K562 (cell line): Measurements from ENCODE around the gene AMFR. TPM values are rescaled to one million over a fixed set of nuclear protein-coding genes. Genes with fewer than 3 reads are reported as not detected.

ENCODE experiments used
- ATF1 ChIP-seq, 2 experiments: fragments of 450-650 bp in 1 of 2; IDR thresholded peaks; 2 replicates each; pipeline ENCODE4 v1.6.1; 2016; ENCODE audit warnings: missing compliant biosample characterization in 1 of 2, missing genetic modification characterization in 1 of 2
- ATF7 ChIP-seq: fragments of 450-650 bp; IDR thresholded peaks from 2 replicates; pipeline ENCODE4 v1.7.1; 2014; ENCODE audit warnings: mild to moderate bottlenecking, moderate library complexity
- BRD9 ChIP-seq: fragments of 450-650 bp; IDR thresholded peaks from 2 replicates; pipeline ENCODE4 v1.6.1; 2018; ENCODE audit warnings: low read depth; ENCODE audit not compliant: partially characterized antibody
- ESRRA ChIP-seq: fragments of 450-650 bp; IDR thresholded peaks from 2 replicates; pipeline ENCODE4 v1.6.1; 2014; ENCODE audit warnings: low read depth, mild to moderate bottlenecking, moderate library complexity, borderline replicate concordance
- JUND ChIP-seq, 2 experiments: IDR thresholded peaks; 2 replicates in 1 of 2; 3 replicates in 1 of 2; pipeline ENCODE4 v1.6.1; 2011; ENCODE audit warnings: borderline replicate concordance in 2 of 2, low read depth in 2 of 2, low read length in 2 of 2, improper control_type of control experiment in 1 of 2, missing biosample characterization in 1 of 2, missing genetic modification characterization in 1 of 2, missing genetic modification reagents in 1 of 2
- LCOR ChIP-seq: sonication (generic); formaldehyde crosslinking; IDR thresholded peaks from 2 replicates; pipeline ENCODE4 v1.8.0; 2022; ENCODE audit warnings: mild to moderate bottlenecking, missing genetic modification reagents
- NELFE ChIP-seq: IDR thresholded peaks from 2 replicates; pipeline ENCODE4 v1.6.1; 2011; ENCODE audit warnings: mild to moderate bottlenecking; ENCODE audit not compliant: insufficient read depth, insufficient read length
- NR2C1 ChIP-seq, 2 experiments: fragments of 450-650 bp; IDR thresholded peaks; 2 replicates each; pipeline ENCODE4 v1.6.1; 2017; ENCODE audit warnings: mild to moderate bottlenecking in 2 of 2, antibody characterized with exemption in 1 of 2, inconsistent platforms in 1 of 2, missing compliant biosample characterization in 1 of 2, missing genetic modification characterization in 1 of 2
- NR2C2 ChIP-seq, 2 experiments: fragments of 200-800 bp in 1 of 2; sonication (Bioruptor generic) in 1 of 2; sonication (generic) in 1 of 2; formaldehyde crosslinking in 1 of 2; IDR thresholded peaks; 2 replicates each; pipeline versions ENCODE4 v1.6.1 to v1.8.0; 2016 to 2022; ENCODE audit warnings: mild to moderate bottlenecking in 1 of 2, missing compliant biosample characterization in 1 of 2, missing genetic modification characterization in 1 of 2, missing genetic modification reagents in 1 of 2
- PYGO2 ChIP-seq: fragments of 450-650 bp; IDR thresholded peaks from 2 replicates; pipeline ENCODE4 v1.6.1; 2016; ENCODE audit warnings: mild to moderate bottlenecking, missing genetic modification characterization, moderate library complexity, missing compliant biosample characterization
- RCOR1 ChIP-seq, 2 experiments: IDR thresholded peaks; 2 replicates each; pipeline ENCODE4 v1.6.1; 2012; ENCODE audit warnings: low read depth in 2 of 2, low read length in 2 of 2, borderline replicate concordance in 1 of 2, improper control_type of control experiment in 1 of 2
- SMARCE1 ChIP-seq: fragments of 450-650 bp; IDR thresholded peaks from 2 replicates; pipeline ENCODE4 v1.7.1; 2016; ENCODE audit warnings: mild to moderate bottlenecking
- SPI1 ChIP-seq: IDR thresholded peaks from 2 replicates; pipeline ENCODE4 v1.6.1; 2011; ENCODE audit warnings: low read depth, low read length, control low read depth, borderline replicate concordance
- YY1 ChIP-seq, 3 experiments: IDR thresholded peaks; 2 replicates each; pipeline ENCODE4 v1.6.1; 2011; ENCODE audit warnings: low read length in 2 of 3, mild to moderate bottlenecking in 2 of 3, moderate library complexity in 2 of 3, borderline replicate concordance in 1 of 3, control low read depth in 1 of 3, low read depth in 1 of 3; ENCODE audit not compliant: insufficient read depth in 3 of 3, insufficient replicate concordance in 2 of 3, control insufficient read depth in 1 of 3, insufficient read length in 1 of 3; ENCODE audit errors: extremely low read depth in 1 of 3
- ZEB2 ChIP-seq: fragments of 450-650 bp; IDR thresholded peaks from 2 replicates; pipeline ENCODE4 v1.6.1; 2016
- ZNF695 ChIP-seq: fragments of 450-650 bp; formaldehyde crosslinking; IDR thresholded peaks from 2 replicates; pipeline ENCODE4 v1.4.0; 2020; ENCODE audit warnings: mild to moderate bottlenecking, moderate library complexity
- polyA plus RNA-seq, 8 experiments: library from polyadenylated mRNA; depleted of rRNA in 4 of 8; stranded (reverse) in 5 of 8; unstranded in 3 of 8; fragments of >200 nt; fragmentation: Nextera tagmentation in 2 of 8; fragmentation: Illumina TruSeq in 1 of 8; extraction: Ambion mirVana in 2 of 8; extraction: Trizol in 1 of 8; gene quantifications; 2 replicates each; pipeline versions ENCODE4 v1.2.1 to v1.2.3, GENCODE V29; 2011 to 2014; ENCODE audit warnings: inconsistent platforms in 1 of 8, missing spikeins in 1 of 8
- total RNA-seq, 7 experiments: library from RNA; depleted of rRNA in 6 of 7; stranded (reverse); fragments of >200 nt in 6 of 7; fragmentation: Illumina TruSeq in 2 of 7; extraction: Trizol in 2 of 7; gene quantifications; 2 replicates each; pipeline versions ENCODE4 v1.2.1 to v1.2.3, GENCODE V29; 2011 to 2021; ENCODE audit warnings: low replicate concordance in 1 of 7
- TF ChIP-seq, protein P1 (sequence below), 2 experiments: fragments of 450-650 bp in 1 of 2; sonication (generic) in 1 of 2; formaldehyde crosslinking; conservative IDR thresholded peaks; 2 replicates each; pipeline versions ENCODE4 v1.4.0 to v1.8.1; 2020 to 2022; ENCODE audit warnings: mild to moderate bottlenecking in 1 of 2, missing genetic modification reagents in 1 of 2
- TF ChIP-seq, protein P2 (sequence below), 2 experiments: fragments of 450-650 bp in 1 of 2; sonication (generic) in 1 of 2; formaldehyde crosslinking in 1 of 2; IDR thresholded peaks in 1 of 2; conservative IDR thresholded peaks in 1 of 2; 2 replicates each; pipeline versions ENCODE4 v1.6.1 to v1.8.1; 2016 to 2023; ENCODE audit warnings: mild to moderate bottlenecking in 2 of 2, moderate library complexity in 2 of 2, inconsistent platforms in 1 of 2, missing genetic modification reagents in 1 of 2

Gene AMFR
- total and polyA plus RNA-seq, 9 of the 15 experiments (the other 6 are each of a cell fraction or from before 2014, with no cell fraction given): 15.6 to 113 (median 58.4) TPM

DNA sequence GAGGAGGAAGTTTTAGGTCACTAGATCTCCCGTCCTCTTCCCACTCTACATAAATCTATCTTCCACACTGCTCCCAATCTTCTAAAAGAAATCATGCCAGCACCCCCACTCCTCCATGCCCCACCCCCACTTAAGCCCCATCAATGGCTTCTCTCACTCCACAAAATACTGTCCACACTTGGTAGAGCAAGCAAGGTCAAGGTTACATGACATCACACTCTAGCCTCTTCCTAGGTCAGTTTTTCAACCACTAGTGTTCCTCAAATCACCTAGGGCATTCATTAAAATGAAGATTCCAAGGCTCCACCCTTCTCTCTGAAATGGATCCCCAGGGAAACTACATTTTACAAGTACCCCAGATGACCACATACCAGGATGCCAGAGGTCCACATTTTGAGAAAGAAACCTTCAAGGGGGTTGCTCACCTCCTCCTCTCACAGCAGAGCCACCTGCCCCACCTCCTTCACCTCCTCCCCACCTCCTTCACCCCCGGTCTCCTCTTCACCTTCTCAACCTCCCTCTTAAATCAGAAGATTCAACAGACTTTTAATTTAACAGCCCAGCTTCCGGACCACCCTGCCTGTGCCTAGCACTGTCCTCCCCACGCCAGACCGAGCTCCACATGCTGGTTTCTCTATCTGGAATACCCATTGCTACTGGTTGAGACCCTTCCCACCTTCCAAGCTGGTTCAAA lies 3.2 kb downstream of the AMFR start (continued):
- TF ChIP-seq, protein P1, sequence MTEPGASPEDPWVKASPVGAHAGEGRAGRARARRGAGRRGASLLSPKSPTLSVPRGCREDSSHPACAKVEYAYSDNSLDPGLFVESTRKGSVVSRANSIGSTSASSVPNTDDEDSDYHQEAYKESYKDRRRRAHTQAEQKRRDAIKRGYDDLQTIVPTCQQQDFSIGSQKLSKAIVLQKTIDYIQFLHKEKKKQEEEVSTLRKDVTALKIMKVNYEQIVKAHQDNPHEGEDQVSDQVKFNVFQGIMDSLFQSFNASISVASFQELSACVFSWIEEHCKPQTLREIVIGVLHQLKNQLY (CRISPR knock-in tag; conservative IDR thresholded peaks at IDR 0.05): no peak
- TF ChIP-seq NR2C2 (CRISPR knock-in tag; IDR thresholded peaks at IDR 0.05): no peak
- peak; percentile 61 for TF ChIP-seq NR2C2 (tag; IDR thresholded peaks at IDR 0.05)
- TF ChIP-seq ZNF695: no peak
- no peak for TF ChIP-seq PYGO2 (tag)
- TF ChIP-seq NELFE: no peak
- no peak for TF ChIP-seq BRD9
- no peak for TF ChIP-seq LCOR (CRISPR knock-in tag)
- TF ChIP-seq ATF7: peak; percentile 68; the same call in 1 of the 2 replicates
- peak; percentile 45; the same call in 1 of the 2 replicates for TF ChIP-seq NR2C1 (IDR thresholded peaks at IDR 0.05)
- peak; percentile 60 for TF ChIP-seq NR2C1 (tag; IDR thresholded peaks at IDR 0.05)
- peak in 1 of 2 experiments; percentile 6; a peak in 1 of 4 replicates for TF ChIP-seq RCOR1 (IDR thresholded peaks at IDR 0.05; ENCODE audit: borderline replicate concordance in 1 of 2, low read depth in 2 of 2, low read length in 2 of 2)
- TF ChIP-seq SMARCE1: 0 out of 2 replicates have a peak, but pooled peaks have one; percentile 42
- TF ChIP-seq ATF1 (CRISPR knock-in tag; IDR thresholded peaks at IDR 0.05): no peak
- peak; percentile 31 for TF ChIP-seq ATF1 (tag; IDR thresholded peaks at IDR 0.05)
- TF ChIP-seq JUND (IDR thresholded peaks at IDR 0.05; ENCODE audit: borderline replicate concordance, low read depth, low read length): peak; percentile 51; the same call in 1 of the 2 replicates
- no peak for TF ChIP-seq JUND (tag; IDR thresholded peaks at IDR 0.05; ENCODE audit: borderline replicate concordance, low read depth, low read length)
- TF ChIP-seq ZEB2: 0 out of 2 replicates have a peak, but pooled peaks have one; percentile 34
- TF ChIP-seq SPI1: no peak
- TF ChIP-seq, protein P2, sequence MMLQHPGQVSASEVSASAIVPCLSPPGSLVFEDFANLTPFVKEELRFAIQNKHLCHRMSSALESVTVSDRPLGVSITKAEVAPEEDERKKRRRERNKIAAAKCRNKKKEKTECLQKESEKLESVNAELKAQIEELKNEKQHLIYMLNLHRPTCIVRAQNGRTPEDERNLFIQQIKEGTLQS (IDR thresholded peaks at IDR 0.05): peak; percentile 64
- TF ChIP-seq, protein P2 (CRISPR knock-in tag; conservative IDR thresholded peaks at IDR 0.05): no peak
- peak; percentile 95 for TF ChIP-seq ESRRA
- peak in 1 of 3 experiments; percentile 75 for TF ChIP-seq YY1 (IDR thresholded peaks at IDR 0.05; ENCODE audit: borderline replicate concordance in 1 of 3, control insufficient read depth in 1 of 3, extremely low read depth in 1 of 3, insufficient read depth in 3 of 3, insufficient read length in 1 of 3, insufficient replicate concordance in 2 of 3, low read depth in 1 of 3, low read length in 2 of 3)
- TF ChIP-seq, all 486 proteins: peak for 17
